ENCODE measurements around the gene PPP2R3B. TPM values are rescaled to one million over a fixed set of nuclear protein-coding genes. Genes with fewer than 3 reads are reported as not detected.
"Not testable (repeated sequence)": the region's sequence is repeated elsewhere in the genome, so short reads cannot be mapped to it uniquely, and the experiment has no call there.

Gene PPP2R3B
- total RNA-seq, 1 donor from 2014 or later: 36.1 TPM

GRCh38 chrX:331151-331824, 55.4 kb downstream of the PPP2R3B start:
- Mint-ChIP-seq H3K36me3 (ENCODE audit: unreplicated experiment) (peaks cover 3% of the 10 kb centered on the region), H3K9me3 (ENCODE audit: unreplicated experiment) (peaks cover 6% of the 10 kb centered on the region), H3K27ac (ENCODE audit: unreplicated experiment) (no peak overlapping the region), H3K4me3 (ENCODE audit: unreplicated experiment) (no peak overlapping the region), H3K27me3 (ENCODE audit: unreplicated experiment) (peaks cover 10% of the 10 kb centered on the region), H3K4me1 (ENCODE audit: low read depth, unreplicated experiment) (no peaks in the 10 kb centered on the region)
- DNase-seq: peak; percentile 74
- TF ChIP-seq, protein P1, sequence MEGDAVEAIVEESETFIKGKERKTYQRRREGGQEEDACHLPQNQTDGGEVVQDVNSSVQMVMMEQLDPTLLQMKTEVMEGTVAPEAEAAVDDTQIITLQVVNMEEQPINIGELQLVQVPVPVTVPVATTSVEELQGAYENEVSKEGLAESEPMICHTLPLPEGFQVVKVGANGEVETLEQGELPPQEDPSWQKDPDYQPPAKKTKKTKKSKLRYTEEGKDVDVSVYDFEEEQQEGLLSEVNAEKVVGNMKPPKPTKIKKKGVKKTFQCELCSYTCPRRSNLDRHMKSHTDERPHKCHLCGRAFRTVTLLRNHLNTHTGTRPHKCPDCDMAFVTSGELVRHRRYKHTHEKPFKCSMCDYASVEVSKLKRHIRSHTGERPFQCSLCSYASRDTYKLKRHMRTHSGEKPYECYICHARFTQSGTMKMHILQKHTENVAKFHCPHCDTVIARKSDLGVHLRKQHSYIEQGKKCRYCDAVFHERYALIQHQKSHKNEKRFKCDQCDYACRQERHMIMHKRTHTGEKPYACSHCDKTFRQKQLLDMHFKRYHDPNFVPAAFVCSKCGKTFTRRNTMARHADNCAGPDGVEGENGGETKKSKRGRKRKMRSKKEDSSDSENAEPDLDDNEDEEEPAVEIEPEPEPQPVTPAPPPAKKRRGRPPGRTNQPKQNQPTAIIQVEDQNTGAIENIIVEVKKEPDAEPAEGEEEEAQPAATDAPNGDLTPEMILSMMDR (IDR thresholded peaks at IDR 0.05; ENCODE audit: partially characterized antibody, unreplicated experiment): no peak

GRCh38 chrX:330726-331150, 56.0 kb downstream of the PPP2R3B start:
- Mint-ChIP-seq H3K4me1 (ENCODE audit: low read depth, unreplicated experiment) (no peaks in the 10 kb centered on the region), H3K36me3 (ENCODE audit: unreplicated experiment) (no peaks in the 10 kb centered on the region), H3K27ac (ENCODE audit: unreplicated experiment) (no peak overlapping the region), H3K27me3 (ENCODE audit: unreplicated experiment) (peaks cover 10% of the 10 kb centered on the region), H3K4me3 (ENCODE audit: unreplicated experiment) (no peak overlapping the region), H3K9me3 (ENCODE audit: unreplicated experiment) (peaks cover 4% of the 10 kb centered on the region)
- TF ChIP-seq, protein P1 (IDR thresholded peaks at IDR 0.05; ENCODE audit: partially characterized antibody, unreplicated experiment): no peak
- DNase-seq: peak; percentile 17

- H3K27me3 Mint-ChIP-seq (ENCODE audit: unreplicated experiment); H3K4me3 Mint-ChIP-seq (ENCODE audit: unreplicated experiment); H3K27ac Mint-ChIP-seq (ENCODE audit: unreplicated experiment); H3K4me1 Mint-ChIP-seq (ENCODE audit: low read depth, unreplicated experiment); H3K9me3 Mint-ChIP-seq (ENCODE audit: unreplicated experiment); H3K36me3 Mint-ChIP-seq (ENCODE audit: unreplicated experiment): not testable (repeated sequence)
- DNase-seq: peak; percentile 12
Measured at GRCh38 chrX:330141-330725, 56.5 kb downstream of the PPP2R3B start.

DNA sequence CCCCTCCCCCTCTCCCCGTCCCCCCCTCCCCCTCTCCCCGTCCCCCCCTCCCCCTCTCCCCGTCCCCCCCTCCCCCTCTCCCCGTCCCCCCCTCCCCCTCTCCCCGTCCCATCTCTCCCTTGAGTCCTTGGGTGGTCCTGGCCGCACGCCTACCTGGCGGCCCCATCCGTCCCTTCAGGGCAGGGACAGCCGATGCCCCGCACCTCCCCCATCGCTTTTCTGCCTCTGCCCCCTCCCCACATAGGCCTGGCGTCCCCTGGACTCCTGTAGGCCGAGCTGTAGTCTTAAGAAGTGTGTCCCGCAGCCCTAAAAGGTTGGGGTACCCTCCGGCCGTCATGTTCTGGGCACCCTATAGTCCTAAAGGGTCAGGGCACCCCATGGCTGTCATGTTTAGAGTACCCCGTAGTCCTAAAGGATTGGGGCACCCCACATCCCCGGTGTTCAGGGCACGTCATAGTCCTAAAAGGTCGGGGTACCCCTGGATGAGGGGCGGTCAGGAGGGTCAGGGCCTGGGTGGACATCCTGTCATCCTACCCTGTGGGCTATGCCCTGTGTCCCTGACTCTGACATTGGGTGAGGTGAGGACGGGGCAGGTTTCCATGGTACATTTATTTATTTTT, 57.3 kb downstream of the PPP2R3B start:
- Mint-ChIP-seq H3K9me3 (ENCODE audit: unreplicated experiment) (peaks cover 1% of the 10 kb centered on the region), H3K36me3 (ENCODE audit: unreplicated experiment) (no peaks in the 10 kb centered on the region), H3K4me3 (ENCODE audit: unreplicated experiment) (no peak overlapping the region), H3K27ac (ENCODE audit: unreplicated experiment) (no peak overlapping the region), H3K27me3 (ENCODE audit: unreplicated experiment) (peaks cover 10% of the 10 kb centered on the region), H3K4me1 (ENCODE audit: low read depth, unreplicated experiment) (peaks cover 2% of the 10 kb centered on the region)
- peak; percentile 19 for DNase-seq
- TF ChIP-seq, protein P1 (IDR thresholded peaks at IDR 0.05; ENCODE audit: partially characterized antibody, unreplicated experiment): no peak

GRCh38 chrX:327660-328126, 59.0 kb downstream of the PPP2R3B start:
- DNase-seq: no peak

DNA sequence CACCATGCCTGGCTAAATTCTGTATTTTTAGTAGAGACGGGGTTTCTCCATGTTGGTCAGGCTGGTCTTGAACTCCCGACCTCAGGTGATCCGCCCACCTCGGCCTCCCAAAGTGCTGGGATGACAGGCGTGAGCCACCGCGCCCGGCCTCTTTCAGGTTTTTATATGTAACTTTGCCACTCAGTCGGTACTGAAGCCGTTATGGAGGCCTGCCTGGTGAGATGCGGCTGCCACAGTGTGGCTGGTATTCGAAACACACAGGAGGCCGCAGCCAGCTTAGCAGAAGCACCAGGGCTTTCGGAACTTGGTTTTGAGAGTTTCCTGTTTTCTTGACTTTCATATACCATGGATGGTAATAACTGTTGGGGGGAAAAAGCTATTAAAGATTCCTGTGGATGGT, 62.0 kb downstream of the PPP2R3B start:
- not testable (repeated sequence) for H3K4me1 Mint-ChIP-seq (ENCODE audit: low read depth, unreplicated experiment); H3K36me3 Mint-ChIP-seq (ENCODE audit: unreplicated experiment); DNase-seq; H3K4me3 Mint-ChIP-seq (ENCODE audit: unreplicated experiment)
- Mint-ChIP-seq H3K27me3 (ENCODE audit: unreplicated experiment) (peaks cover 25% of the 10 kb centered on the region), H3K9me3 (ENCODE audit: unreplicated experiment) (peaks cover 15% of the 10 kb centered on the region), H3K27ac (ENCODE audit: unreplicated experiment) (peak overlapping the region; percentile 62)

More at GRCh38 chrX:327660-328126, 59.0 kb downstream of the PPP2R3B start:
- no peak overlapping the region for H3K4me3 Mint-ChIP-seq (ENCODE audit: unreplicated experiment)
- peaks cover 6% of the 10 kb centered on the region for H3K4me1 Mint-ChIP-seq (ENCODE audit: low read depth, unreplicated experiment)
- H3K9me3 Mint-ChIP-seq (ENCODE audit: unreplicated experiment): peaks cover 14% of the 10 kb centered on the region
- TF ChIP-seq, protein P1 (IDR thresholded peaks at IDR 0.05; ENCODE audit: partially characterized antibody, unreplicated experiment): no peak
- no peaks in the 10 kb centered on the region for H3K36me3 Mint-ChIP-seq (ENCODE audit: unreplicated experiment)
- no peak overlapping the region for H3K27ac Mint-ChIP-seq (ENCODE audit: unreplicated experiment)
- H3K27me3 Mint-ChIP-seq (ENCODE audit: unreplicated experiment): peaks cover 21% of the 10 kb centered on the region
